ENCODE data around the gene STX8.
A peak's percentile ranks its signal among the peaks of the same experiment; 100 is the strongest.

STX8 gene

GRCh38 chr17:9298135-9298534 lies 277.5 kb downstream of the STX8 start:
- DNase-seq (ENCODE audit: low read depth in 2 of 2): no peak

DNA sequence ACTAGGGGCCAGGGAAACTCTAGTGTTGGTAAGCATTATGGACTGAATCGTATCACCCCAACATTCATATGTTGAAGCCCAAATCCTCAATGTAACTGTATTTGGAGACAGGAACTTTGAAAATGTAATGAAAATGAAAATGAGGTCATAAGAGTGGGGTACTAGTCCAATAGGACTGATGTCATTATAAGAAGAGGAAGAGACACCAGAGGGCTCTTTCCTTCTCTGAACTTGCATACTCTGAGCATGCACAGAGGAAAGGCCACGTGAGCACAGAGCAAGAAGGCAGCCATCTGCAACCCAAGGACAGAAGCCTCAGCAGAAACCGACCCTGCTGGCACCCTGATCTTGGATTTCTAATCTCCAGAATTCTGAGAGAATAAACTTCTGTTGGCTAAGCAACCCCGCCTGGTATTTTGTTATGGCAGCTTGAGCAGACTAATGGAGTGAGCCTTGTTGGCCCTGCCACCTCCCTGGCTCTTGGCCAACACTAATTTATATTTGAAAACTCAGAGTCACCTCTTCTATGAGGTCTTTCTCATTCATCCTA lies 280.9 kb downstream of the STX8 start:
- DNase-seq (ENCODE audit: low read depth in 2 of 2): no peak

- no peak for DNase-seq (ENCODE audit: low read depth in 2 of 2)
These were observed 283.1 kb downstream of the STX8 start for GRCh38 chr17:9292561-9292941.

GRCh38 chr17:9291912-9292560 lies 283.6 kb downstream of the STX8 start:
- peak in 1 of 2 donors; percentile 29 for DNase-seq (ENCODE audit: low read depth in 2 of 2)

DNA sequence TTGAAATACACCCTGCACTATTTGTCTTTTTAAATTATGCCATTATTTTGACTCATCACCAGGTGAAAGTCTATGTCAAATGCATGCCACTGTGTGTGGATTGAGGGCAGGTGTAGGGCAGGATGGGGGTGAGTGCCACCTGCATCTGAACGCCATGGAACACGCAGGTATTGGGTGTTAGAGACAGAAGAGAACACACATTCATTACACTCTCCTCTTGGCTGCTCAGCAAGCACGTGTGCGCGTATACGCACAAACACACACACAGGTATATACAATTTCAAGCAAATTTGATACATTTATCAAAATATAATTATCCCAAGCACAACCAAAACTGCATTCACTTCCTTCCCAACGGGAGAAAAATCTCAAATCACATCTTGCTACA lies 285.4 kb downstream of the STX8 start:
- DNase-seq (ENCODE audit: low read depth in 2 of 2): no peak

GRCh38 chr17:9287306-9287705 lies 288.3 kb downstream of the STX8 start:
- no peak for DNase-seq (ENCODE audit: low read depth in 2 of 2)

DNA sequence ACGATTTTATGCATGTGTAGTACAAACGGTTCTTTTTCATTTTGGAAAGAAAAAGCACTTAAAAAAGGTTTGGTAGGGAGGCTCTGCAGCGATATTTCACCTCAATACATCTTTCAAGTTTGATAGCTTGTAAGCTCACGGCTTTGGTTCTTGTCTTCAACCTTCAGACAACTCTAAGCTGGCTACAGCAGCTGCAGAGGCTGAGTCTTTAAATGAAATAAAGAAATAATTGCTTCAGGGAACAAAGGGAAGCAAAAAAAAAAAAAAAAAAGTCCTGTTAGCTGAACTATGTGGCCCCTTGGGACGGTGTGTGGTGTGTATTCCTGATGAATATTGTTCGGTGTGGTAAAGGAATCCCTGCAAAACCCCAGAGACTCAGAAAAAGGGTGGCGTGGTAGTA lies 289.2 kb downstream of the STX8 start:
- no peak for DNase-seq (ENCODE audit: low read depth in 2 of 2)

- DNase-seq (ENCODE audit: low read depth in 2 of 2): no peak
These were observed 289.8 kb downstream of the STX8 start for GRCh38 chr17:9285602-9286427.

- DNase-seq (ENCODE audit: low read depth in 2 of 2): no peak
These were observed 290.7 kb downstream of the STX8 start for GRCh38 chr17:9284884-9285283.

- no peak for DNase-seq (ENCODE audit: low read depth in 2 of 2)
These were observed 291.7 kb downstream of the STX8 start for GRCh38 chr17:9283909-9284308.

GRCh38 chr17:9279893-9280292 lies 295.7 kb downstream of the STX8 start:
- DNase-seq (ENCODE audit: low read depth in 2 of 2): no peak

- DNase-seq (ENCODE audit: low read depth in 2 of 2): no peak
These were observed 300.6 kb downstream of the STX8 start for GRCh38 chr17:9274973-9275372.

- no peak for DNase-seq (ENCODE audit: low read depth in 2 of 2)
These were observed 301.9 kb downstream of the STX8 start for GRCh38 chr17:9273428-9274391.

DNA sequence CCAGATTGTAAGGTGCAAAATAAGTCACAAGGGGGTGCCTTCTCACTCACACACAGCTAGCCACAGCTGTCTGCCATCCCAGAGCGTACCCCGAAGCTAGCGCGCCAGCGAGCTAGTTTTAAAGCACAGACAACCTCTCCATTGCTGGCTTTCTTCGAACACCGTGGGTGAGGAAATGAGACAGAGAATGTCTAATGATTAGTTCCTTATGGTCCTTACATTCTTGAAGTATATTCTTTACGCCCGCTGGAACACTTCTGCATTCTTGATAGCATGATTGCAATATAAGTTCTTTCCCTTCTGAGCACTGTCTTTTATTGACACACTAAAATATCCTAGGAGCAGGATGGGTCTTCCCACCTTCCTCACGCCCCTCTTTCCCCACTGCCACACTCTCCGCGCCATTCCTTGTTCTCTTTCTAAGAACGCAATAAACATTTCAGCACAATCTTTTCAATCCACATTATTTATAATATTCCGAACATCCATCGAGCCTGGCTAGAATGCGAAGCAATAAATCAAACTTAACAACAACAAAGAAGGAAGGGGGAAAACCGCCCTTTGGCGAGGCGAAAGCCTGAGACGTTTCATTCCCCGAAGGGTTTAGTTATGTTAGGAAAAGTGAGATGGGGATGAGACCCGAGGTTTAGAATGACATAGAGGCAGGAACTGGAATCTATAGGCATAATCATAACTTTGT lies 303.0 kb downstream of the STX8 start:
- DNase-seq (ENCODE audit: low read depth in 2 of 2): no peak

DNA sequence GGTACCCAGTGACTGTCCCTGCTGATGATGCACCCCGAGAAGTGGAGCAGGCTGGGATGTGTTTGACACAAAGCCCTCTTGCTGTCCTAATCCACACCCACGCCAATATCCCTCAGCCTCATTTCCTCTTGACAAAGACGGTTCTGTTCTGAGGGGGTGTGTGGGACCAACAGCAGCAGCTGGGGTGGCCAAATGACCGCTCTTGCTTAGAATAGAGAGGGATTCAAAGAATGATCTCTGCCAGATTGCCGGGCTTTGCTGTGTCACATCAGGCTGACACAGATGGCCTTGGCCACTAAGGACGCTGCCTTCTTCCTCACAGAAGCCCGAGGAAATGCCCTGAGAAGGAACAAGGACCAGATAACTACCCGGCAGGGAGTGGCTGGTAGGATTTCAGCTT lies 303.6 kb downstream of the STX8 start:
- no peak for DNase-seq (ENCODE audit: low read depth in 2 of 2)

- DNase-seq (ENCODE audit: low read depth in 2 of 2): no peak
These were observed 304.7 kb downstream of the STX8 start for GRCh38 chr17:9270921-9271320.

DNA sequence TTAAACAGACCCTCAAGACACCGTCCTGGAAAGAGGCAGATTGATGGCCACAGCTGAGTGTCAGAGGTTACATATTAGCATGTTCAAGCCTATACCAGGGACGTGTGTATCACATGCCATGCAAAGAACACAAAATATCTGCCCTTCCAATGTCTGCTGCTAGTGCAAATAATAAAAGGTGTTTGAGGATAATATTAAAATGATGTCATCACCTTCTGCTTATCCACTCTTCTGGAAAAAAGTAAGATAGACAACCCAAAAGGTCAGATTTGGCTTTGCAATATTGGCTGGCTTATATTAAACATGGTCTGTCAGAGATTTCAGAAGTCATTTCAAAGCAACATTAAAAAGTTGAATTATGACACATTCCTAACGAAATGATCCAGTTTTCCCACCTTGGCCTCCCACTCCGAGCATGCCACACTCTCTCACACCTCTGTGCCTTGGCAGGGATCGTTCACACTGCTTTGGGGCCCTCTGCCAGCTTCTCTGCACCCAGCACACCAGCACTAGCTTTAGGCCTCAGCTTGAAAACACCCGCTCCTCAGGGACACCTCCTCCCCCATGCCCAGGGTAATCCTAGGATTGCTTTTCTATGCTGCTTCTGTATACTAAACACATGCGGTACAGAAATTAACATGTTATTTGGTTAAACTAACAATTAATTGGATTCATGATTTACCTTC lies 306.1 kb downstream of the STX8 start:
- no peak for DNase-seq (ENCODE audit: low read depth in 2 of 2)

DNA sequence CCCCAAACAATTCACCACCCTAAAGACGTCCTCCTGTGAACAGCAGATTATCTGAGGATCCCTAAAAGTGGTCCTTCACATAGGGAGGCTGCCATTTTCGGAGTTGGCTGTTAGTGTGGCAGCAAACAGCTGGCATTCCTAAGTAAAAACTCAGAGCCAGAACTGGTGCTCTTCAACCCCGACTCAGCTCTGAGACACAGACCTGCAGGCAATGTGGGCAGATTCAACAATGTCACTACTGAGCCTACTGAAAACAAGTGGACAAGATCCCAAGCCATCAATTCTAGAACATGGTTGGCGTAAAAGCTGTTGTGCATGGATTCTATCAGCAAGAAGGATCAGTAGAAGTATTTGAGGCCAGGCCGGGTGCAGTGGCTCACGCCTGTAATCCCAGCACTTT lies 307.1 kb downstream of the STX8 start:
- DNase-seq (ENCODE audit: low read depth in 2 of 2): no peak

GRCh38 chr17:9266697-9267117 lies 308.9 kb downstream of the STX8 start:
- no peak for DNase-seq (ENCODE audit: low read depth in 2 of 2)

- DNase-seq (ENCODE audit: low read depth in 2 of 2): no peak
These were observed 309.5 kb downstream of the STX8 start for GRCh38 chr17:9266031-9266680.

All from stimulated activated CD4-positive, alpha-beta T cell treated with anti-CD3 and anti-CD28 coated beads, Interleukin-1b, Interleukin-23, amount 100 ng/mL, for 1 hour (primary cell).